ENCODE measurements around the gene SAYSD1.

GRCh38 chr6:39102821-39103136 lies 12.2 kb downstream of the SAYSD1 start:
- TF ChIP-seq CTCF (IDR thresholded peaks at IDR 0.05) (no peak), POLR2A (IDR thresholded peaks at IDR 0.05) (no peak)

Measured in upper lobe of left lung (tissue), 4 donors.